K562 (cell line): ENCODE results near the gene NUP210.

Source experiments
- CEBPB ChIP-seq: fragments of 450-650 bp; IDR thresholded peaks from 2 replicates; pipeline ENCODE4 v1.6.1; 2016; ENCODE audit warnings: missing genetic modification characterization, missing compliant biosample characterization
- CHD1 ChIP-seq: fragments of 200-600 bp; sonication (generic); IDR thresholded peaks from one replicate; pipeline ENCODE4 v1.6.1; 2012; ENCODE audit warnings: mild to moderate bottlenecking, moderate library complexity, low read length, inconsistent platforms
- EP300 ChIP-seq: IDR thresholded peaks from 2 replicates; pipeline ENCODE4 v1.6.1; 2012; ENCODE audit warnings: low read length, improper control_type of control experiment
- HMG20A ChIP-seq: fragments of 450-650 bp; formaldehyde crosslinking; conservative IDR thresholded peaks from 2 replicates; pipeline ENCODE4 v1.4.0; 2020; ENCODE audit warnings: mild to moderate bottlenecking, mixed read lengths
- NCOR1 ChIP-seq: fragments of 450-650 bp; IDR thresholded peaks from 2 replicates; pipeline ENCODE4 v1.6.1; 2016; ENCODE audit warnings: mild to moderate bottlenecking, moderate library complexity
- TF ChIP-seq, protein P1 (sequence below), 3 experiments: IDR thresholded peaks in 2 of 3; conservative IDR thresholded peaks in 1 of 3; 2 replicates each; pipeline ENCODE4 v1.5.1; 2011 to 2012; ENCODE audit warnings: low read length in 3 of 3, mild to moderate bottlenecking in 3 of 3, control low read depth in 2 of 3, improper control_type of control experiment in 1 of 3, inconsistent platforms in 1 of 3, low read depth in 1 of 3, mixed read lengths in 1 of 3, moderate library complexity in 1 of 3; ENCODE audit not compliant: insufficient read depth in 2 of 3

DNA sequence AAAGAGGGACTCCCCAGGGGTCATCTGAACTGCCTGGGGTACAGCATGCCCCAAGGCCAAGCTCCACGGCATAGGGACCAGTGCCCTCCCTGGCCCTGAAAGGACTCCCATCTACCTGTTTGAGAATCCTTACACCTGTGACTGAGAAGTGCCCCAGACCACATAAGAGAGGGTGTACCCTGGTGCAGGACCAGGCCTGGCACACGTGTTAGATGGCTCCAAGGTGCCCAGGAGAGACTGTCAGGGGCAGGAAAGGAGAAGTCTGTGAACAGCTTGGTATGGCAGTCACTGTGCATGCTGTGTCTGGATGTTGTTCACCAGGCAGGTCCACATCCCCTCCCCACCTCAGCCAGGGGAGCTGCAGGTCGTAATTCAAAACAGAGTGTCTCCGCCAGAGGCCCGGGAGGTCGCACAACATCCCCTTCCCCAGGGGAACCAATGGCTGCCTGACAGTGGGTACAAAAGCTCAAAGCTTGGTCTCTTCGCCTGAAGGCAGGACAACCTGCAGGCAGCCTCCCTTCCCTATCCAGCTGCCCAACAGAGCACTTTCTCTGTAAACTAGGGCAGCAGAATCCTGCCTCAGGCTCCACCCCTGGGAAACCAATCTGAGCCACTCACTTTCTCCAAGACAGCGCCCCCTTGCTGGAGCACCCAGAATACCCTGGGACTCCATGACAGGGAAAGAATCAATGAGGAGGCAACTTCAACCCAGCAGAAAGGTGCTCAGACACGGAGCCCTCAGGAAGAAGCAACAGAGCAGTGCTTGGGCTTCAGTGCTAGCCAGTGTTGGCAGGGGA, 3.9 kb downstream of the NUP210 start:
- no peak for TF ChIP-seq EP300
- no peak for TF ChIP-seq HMG20A (CRISPR knock-in tag)
- TF ChIP-seq CHD1 = no peak
- no peak for TF ChIP-seq CEBPB (tag)
- TF ChIP-seq, protein P1, sequence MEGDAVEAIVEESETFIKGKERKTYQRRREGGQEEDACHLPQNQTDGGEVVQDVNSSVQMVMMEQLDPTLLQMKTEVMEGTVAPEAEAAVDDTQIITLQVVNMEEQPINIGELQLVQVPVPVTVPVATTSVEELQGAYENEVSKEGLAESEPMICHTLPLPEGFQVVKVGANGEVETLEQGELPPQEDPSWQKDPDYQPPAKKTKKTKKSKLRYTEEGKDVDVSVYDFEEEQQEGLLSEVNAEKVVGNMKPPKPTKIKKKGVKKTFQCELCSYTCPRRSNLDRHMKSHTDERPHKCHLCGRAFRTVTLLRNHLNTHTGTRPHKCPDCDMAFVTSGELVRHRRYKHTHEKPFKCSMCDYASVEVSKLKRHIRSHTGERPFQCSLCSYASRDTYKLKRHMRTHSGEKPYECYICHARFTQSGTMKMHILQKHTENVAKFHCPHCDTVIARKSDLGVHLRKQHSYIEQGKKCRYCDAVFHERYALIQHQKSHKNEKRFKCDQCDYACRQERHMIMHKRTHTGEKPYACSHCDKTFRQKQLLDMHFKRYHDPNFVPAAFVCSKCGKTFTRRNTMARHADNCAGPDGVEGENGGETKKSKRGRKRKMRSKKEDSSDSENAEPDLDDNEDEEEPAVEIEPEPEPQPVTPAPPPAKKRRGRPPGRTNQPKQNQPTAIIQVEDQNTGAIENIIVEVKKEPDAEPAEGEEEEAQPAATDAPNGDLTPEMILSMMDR (IDR thresholded peaks at IDR 0.05 in 2 of 3, conservative IDR thresholded peaks at IDR 0.05 in 1 of 3; ENCODE audit: insufficient read depth in 2 of 3, low read depth in 1 of 3, low read length in 3 of 3) = peak; percentile 43 to 59 (median 49)
- TF ChIP-seq NCOR1 = no peak
